ENCODE results near the gene TMEM272.

DNA sequence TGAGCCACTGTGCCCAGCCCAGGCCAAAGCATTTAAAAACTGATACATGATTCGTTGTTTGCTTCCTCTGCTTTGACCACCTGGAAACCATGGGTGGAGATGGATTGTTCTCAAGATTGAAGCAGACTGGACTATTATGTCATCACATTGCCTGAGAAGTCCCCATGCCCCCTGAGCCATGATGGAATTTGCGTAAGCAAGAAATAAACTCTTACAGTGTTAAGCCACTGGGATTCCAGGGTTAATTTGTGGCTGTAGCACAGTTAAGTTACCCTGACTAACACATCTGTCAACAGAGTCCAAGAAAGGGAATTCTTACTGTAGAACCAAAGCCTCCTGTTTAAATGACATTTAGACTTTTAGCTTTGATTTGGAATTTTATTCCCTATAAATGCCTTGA lies 21.6 kb downstream of the TMEM272 start:
- no peak for TF ChIP-seq EZH2 (IDR thresholded peaks at IDR 0.05)
- no peak for TF ChIP-seq POLR2AphosphoS5 (IDR thresholded peaks at IDR 0.05; ENCODE audit: borderline replicate concordance, low read depth, low read length)

All from SK-N-MC (cell line).